IMR-90 (cell line): Measurements from ENCODE around the gene DAPK3. TPM values are rescaled to one million over a fixed set of nuclear protein-coding genes. Genes with fewer than 3 reads are reported as not detected.

Experiments
- ATAC-seq: fragments of 200-7000 bp; cut with Tn5 transposase; 2 replicates; pipeline ENCODE4 v1.9.1; 2020; ENCODE audit warnings: low read depth, mild to moderate bottlenecking, moderate library complexity
- BruUV-seq: library from RNA; stranded (reverse); fragments of 400-500 nt; replicated peaks from 2 replicates; lab custom pipeline; 2021; lab: Mats Ljungman, UMichigan
- CTCF ChIA-PET: fragments of 300-600 bp; formaldehyde crosslinking; extraction: SDS; loops from one replicate; lab custom pipeline; 2021; ENCODE audit warnings: antibody characterized with exemption; lab: Yijun Ruan, JAX
- POLR2A ChIA-PET: fragments of 300-600 bp; sonication (Branson Sonifier 250); formaldehyde crosslinking; loops from one replicate; lab custom pipeline; 2022; ENCODE audit warnings: antibody characterized with exemption; ENCODE audit not compliant: unreplicated experiment; lab: Charles Lee
- DNase-seq: peaks from one replicate; pipeline ENCODE4 v3.0.0; 2013
- H2AFZ ChIP-seq: replicated peaks from 2 replicates; pipeline ENCODE3; 2013; ENCODE audit warnings: low read length, mild to moderate bottlenecking; ENCODE audit not compliant: poor library complexity
- H2AK5ac ChIP-seq: 2 replicates; pipeline ENCODE4 v1.6.1; 2013; ENCODE audit warnings: low read depth, low read length, inconsistent platforms
- H2AK9ac ChIP-seq: replicated peaks from 2 replicates; pipeline ENCODE3; 2013; ENCODE audit warnings: mild to moderate bottlenecking, low read depth, low read length, moderate library complexity; ENCODE audit not compliant: poor library complexity
- H2BK120ac ChIP-seq: 2 replicates; pipeline ENCODE4 v1.6.1; 2013; ENCODE audit warnings: low read depth, low read length, inconsistent platforms
- H2BK15ac ChIP-seq: 3 replicates; pipeline ENCODE4 v1.6.1; 2013; ENCODE audit warnings: low read depth, low read length, inconsistent platforms
- H2BK20ac ChIP-seq: 2 replicates; pipeline ENCODE4 v1.6.1; 2013; ENCODE audit warnings: low read depth, mild to moderate bottlenecking, inconsistent platforms, low read length, moderate library complexity
- H2BK5ac ChIP-seq: 2 replicates; pipeline ENCODE4 v1.6.1; 2013; ENCODE audit warnings: mild to moderate bottlenecking, low read depth, low read length, inconsistent platforms; ENCODE audit not compliant: poor library complexity, severe bottlenecking
- H3K14ac ChIP-seq: replicated peaks from 2 replicates; pipeline ENCODE4 v1.6.1; 2013; ENCODE audit warnings: low read depth, low read length, inconsistent platforms
- H3K18ac ChIP-seq: 2 replicates; pipeline ENCODE4 v1.6.1; 2013; ENCODE audit warnings: low read depth, low read length, control low read depth
- H3K23ac ChIP-seq: 2 replicates; pipeline ENCODE4 v1.6.1; 2013; ENCODE audit warnings: low read depth, low read length, inconsistent platforms
- H3K27ac ChIP-seq: 2 replicates; pipeline ENCODE4 v1.5.1; 2013; ENCODE audit warnings: mild to moderate bottlenecking, control low read depth, low read length; ENCODE audit not compliant: insufficient read depth
- H3K27me3 ChIP-seq: 2 replicates; pipeline ENCODE4 v1.6.1; 2013; ENCODE audit warnings: low read length; ENCODE audit not compliant: control insufficient read depth, insufficient read depth
- H3K36me3 ChIP-seq: 2 replicates; pipeline ENCODE4 v1.6.1; 2013; ENCODE audit warnings: low read length, mixed read lengths; ENCODE audit not compliant: control insufficient read depth, insufficient read depth
- H3K4ac ChIP-seq: 2 replicates; pipeline ENCODE4 v1.6.1; 2013; ENCODE audit warnings: low read depth, low read length, inconsistent platforms
- H3K4me1 ChIP-seq: 2 replicates; pipeline ENCODE4 v1.6.1; 2013; ENCODE audit warnings: low read length, mixed read lengths; ENCODE audit not compliant: control insufficient read depth, insufficient read depth
- H3K4me2 ChIP-seq: 2 replicates; pipeline ENCODE4 v1.6.1; 2013; ENCODE audit warnings: low read depth, mild to moderate bottlenecking, control low read depth, low read length, moderate library complexity
- H3K4me3 ChIP-seq: 2 replicates; pipeline ENCODE4 v1.5.1; 2013; ENCODE audit warnings: low read depth, mild to moderate bottlenecking, control low read depth, low read length, moderate library complexity; ENCODE audit not compliant: insufficient read depth
- H3K56ac ChIP-seq: 2 replicates; pipeline ENCODE4 v1.6.1; 2013; ENCODE audit warnings: low read length, inconsistent platforms; ENCODE audit not compliant: insufficient read depth; ENCODE audit errors: extremely low read depth
- H3K79me1 ChIP-seq, 2 experiments: 2 replicates each; pipeline ENCODE4 v1.6.1; 2013; ENCODE audit warnings: low read length in 2 of 2, inconsistent platforms in 1 of 2, low read depth in 1 of 2
- H3K9ac ChIP-seq: 2 replicates; pipeline ENCODE4 v1.6.1; 2013; ENCODE audit warnings: low read depth, low read length, control low read depth
- H3K9me1 ChIP-seq: 2 replicates; pipeline ENCODE4 v1.6.1; 2013; ENCODE audit warnings: low read length, inconsistent platforms; ENCODE audit not compliant: insufficient read depth
- H3K9me3 ChIP-seq: 2 replicates; pipeline ENCODE4 v1.6.1; 2013; ENCODE audit warnings: low read length; ENCODE audit not compliant: control insufficient read depth, insufficient read depth
- H4K20me1 ChIP-seq: 2 replicates; pipeline ENCODE4 v1.6.1; 2013; ENCODE audit warnings: low read length, inconsistent platforms; ENCODE audit not compliant: insufficient read depth
- H4K5ac ChIP-seq: 2 replicates; pipeline ENCODE4 v1.6.1; 2013; ENCODE audit warnings: mild to moderate bottlenecking, low read depth, low read length, control low read depth
- H4K8ac ChIP-seq, 2 experiments: 2 replicates each; pipeline ENCODE4 v1.6.1; 2013; ENCODE audit warnings: low read depth in 2 of 2, low read length in 2 of 2, control low read depth in 1 of 2, inconsistent platforms in 1 of 2
- H4K91ac ChIP-seq: 2 replicates; pipeline ENCODE4 v1.6.1; 2013; ENCODE audit warnings: low read depth, low read length, inconsistent platforms; ENCODE audit not compliant: insufficient read depth
- BHLHE40 ChIP-seq: fragments of 150-350 bp; IDR thresholded peaks from 2 replicates; pipeline ENCODE4 v1.6.1; 2016; ENCODE audit warnings: mild to moderate bottlenecking, low read depth, low read length
- CEBPB ChIP-seq: IDR thresholded peaks from 2 replicates; pipeline ENCODE4 v1.6.1; 2012; ENCODE audit warnings: low read depth, low read length, improper control_type of control experiment
- CHD1 ChIP-seq: IDR thresholded peaks from 2 replicates; pipeline ENCODE4 v1.6.1; 2012; ENCODE audit warnings: low read depth, low read length, improper control_type of control experiment
- FOS ChIP-seq: fragments of 150-350 bp; IDR thresholded peaks from 2 replicates; pipeline ENCODE4 v1.6.1; 2016; ENCODE audit warnings: low read depth, low read length
- MAFK ChIP-seq: IDR thresholded peaks from 2 replicates; pipeline ENCODE4 v1.6.1; 2012; ENCODE audit warnings: low read depth, low read length, improper control_type of control experiment
- MAZ ChIP-seq: IDR thresholded peaks from 2 replicates; pipeline ENCODE4 v1.6.1; 2012; ENCODE audit warnings: low read depth, mild to moderate bottlenecking, low read length, improper control_type of control experiment, moderate library complexity, borderline replicate concordance
- MXI1 ChIP-seq: IDR thresholded peaks from 2 replicates; pipeline ENCODE4 v1.6.1; 2012; ENCODE audit warnings: low read depth, mild to moderate bottlenecking, low read length, moderate library complexity, borderline replicate concordance
- NFE2L2 ChIP-seq: fragments of 150-350 bp; IDR thresholded peaks from 2 replicates; pipeline ENCODE4 v1.6.1; 2016; ENCODE audit warnings: low read depth, mild to moderate bottlenecking, low read length
- POLR2A ChIP-seq: IDR thresholded peaks from 2 replicates; pipeline ENCODE4 v1.6.1; 2012; ENCODE audit warnings: mild to moderate bottlenecking, low read depth, low read length
- RAD21 ChIP-seq: IDR thresholded peaks from 2 replicates; pipeline ENCODE4 v1.6.1; 2012; ENCODE audit warnings: low read length, improper control_type of control experiment
- RCOR1 ChIP-seq: IDR thresholded peaks from 2 replicates; pipeline ENCODE4 v1.6.1; 2012; ENCODE audit warnings: mild to moderate bottlenecking, low read length, improper control_type of control experiment; ENCODE audit not compliant: insufficient replicate concordance
- RFX5 ChIP-seq: IDR thresholded peaks from 2 replicates; pipeline ENCODE4 v1.8.0; 2012; ENCODE audit warnings: low read depth, mild to moderate bottlenecking, low read length, moderate library complexity
- SMC3 ChIP-seq: fragments of 150-350 bp; IDR thresholded peaks from 2 replicates; pipeline ENCODE4 v1.6.1; 2016; ENCODE audit warnings: low read depth, mild to moderate bottlenecking, antibody characterized with exemption, low read length, moderate library complexity
- WGBS, 2 experiments: methylation state at CpG; one replicate each; pipeline versions ENCODE4 v1.1.5 to v1.1.7; 2013; ENCODE audit warnings: missing lambda C conversion rate in 2 of 2; ENCODE audit not compliant: insufficient read length in 1 of 2; ENCODE audit errors: extremely low coverage in 2 of 2; 5-methylcytosine and 5-hydroxymethylcytosine counted together
- dilution Hi-C: fragments of 300-500 bp; cut with HindIII; formaldehyde crosslinking; loops from one replicate; pipeline ENCODE4 v1.14.3; 2018; ENCODE audit warnings: low sequenced_read_pairs; ENCODE audit not compliant: unreplicated experiment
- in situ Hi-C: fragments of 300-500 bp; cut with MboI; formaldehyde crosslinking; loops from 3 replicates; pipeline ENCODE4 v1.14.3; 2019; ENCODE audit warnings: low sequenced_read_pairs, inconsistent platforms, mixed read lengths
- intact Hi-C: fragments of 100-400 bp; cut with micrococcal nuclease; formaldehyde crosslinking; loops from 2 replicates; pipeline ENCODE4 v1.10.0; 2022
- polyA plus RNA-seq, 3 experiments: library from polyadenylated mRNA; depleted of rRNA; stranded (reverse); fragments of >200 nt; gene quantifications; 2 replicates each; pipeline ENCODE4 v1.2.3, GENCODE V29; 2012; ENCODE audit warnings: low replicate concordance in 1 of 3
- total RNA-seq: library from RNA; depleted of rRNA; stranded (reverse); fragments of >200 nt; gene quantifications from 2 replicates; pipeline ENCODE4 v1.2.3, GENCODE V29; 2012
- TF ChIP-seq, protein P1 (sequence below): fragments of 150-350 bp; IDR thresholded peaks from 2 replicates; pipeline ENCODE4 v1.6.1; 2016; ENCODE audit warnings: low read depth, mild to moderate bottlenecking, low read length, moderate library complexity, borderline replicate concordance
- TF ChIP-seq, protein P2 (sequence below): conservative IDR thresholded peaks from 2 replicates; pipeline ENCODE4 v1.5.1; 2012; ENCODE audit warnings: mild to moderate bottlenecking, low read depth, low read length, improper control_type of control experiment

DAPK3 gene
- total and polyA plus RNA-seq, 2 of the 4 experiments (the other 2 are of a cell fraction) = 145 to 188 TPM

DNA sequence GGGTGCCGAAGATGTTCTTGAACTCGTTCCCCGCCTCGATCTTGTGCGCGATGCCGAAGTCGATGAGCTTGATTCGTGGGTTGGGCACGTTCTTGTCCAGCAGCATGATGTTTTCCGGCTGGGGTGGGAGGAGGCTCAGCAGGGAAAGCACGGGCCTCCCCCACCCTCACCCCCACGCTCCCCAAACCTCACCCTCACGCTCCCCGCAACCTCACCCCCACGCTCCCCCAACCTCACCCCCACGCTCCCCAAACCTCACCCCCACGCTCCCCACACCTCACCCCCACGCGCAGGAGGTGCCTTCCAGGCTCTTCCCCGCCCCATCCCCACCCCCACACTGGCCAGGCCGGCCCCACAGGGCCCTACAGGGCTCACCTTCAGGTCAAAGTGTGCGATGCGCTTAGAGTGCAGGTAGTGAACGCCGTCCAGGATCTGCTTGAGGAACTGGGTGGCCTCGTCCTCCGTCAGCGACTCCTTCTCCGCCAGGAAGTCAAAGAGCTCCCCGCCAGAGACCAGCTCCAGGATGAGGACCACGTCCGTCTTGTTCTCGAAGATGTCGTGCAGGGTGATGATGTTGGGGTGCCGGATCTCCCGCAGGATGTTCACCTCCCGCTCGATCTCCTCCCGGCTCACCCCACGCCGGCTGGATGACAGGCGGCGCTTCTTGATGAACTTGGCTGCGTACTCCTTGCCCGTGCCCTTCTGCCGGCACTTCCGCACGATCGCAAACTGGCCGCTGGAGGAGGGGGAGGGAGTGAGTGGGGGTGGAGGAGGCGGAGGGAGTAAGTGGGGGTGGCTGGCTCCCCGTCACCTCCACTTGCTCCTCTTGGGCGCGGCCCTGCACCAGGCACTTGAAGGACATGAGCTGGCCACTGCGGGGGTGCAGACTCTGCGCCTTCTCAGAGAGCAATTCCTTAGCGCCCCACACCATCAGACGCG lies 6.4 kb downstream of the DAPK3 start:
- H3K27ac ChIP-seq = no peak overlapping the region
- TF ChIP-seq, protein P1, sequence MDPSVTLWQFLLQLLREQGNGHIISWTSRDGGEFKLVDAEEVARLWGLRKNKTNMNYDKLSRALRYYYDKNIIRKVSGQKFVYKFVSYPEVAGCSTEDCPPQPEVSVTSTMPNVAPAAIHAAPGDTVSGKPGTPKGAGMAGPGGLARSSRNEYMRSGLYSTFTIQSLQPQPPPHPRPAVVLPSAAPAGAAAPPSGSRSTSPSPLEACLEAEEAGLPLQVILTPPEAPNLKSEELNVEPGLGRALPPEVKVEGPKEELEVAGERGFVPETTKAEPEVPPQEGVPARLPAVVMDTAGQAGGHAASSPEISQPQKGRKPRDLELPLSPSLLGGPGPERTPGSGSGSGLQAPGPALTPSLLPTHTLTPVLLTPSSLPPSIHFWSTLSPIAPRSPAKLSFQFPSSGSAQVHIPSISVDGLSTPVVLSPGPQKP = no peak
- TF ChIP-seq RAD21 = no peak
- TF ChIP-seq BHLHE40 = no peak
- TF ChIP-seq MAFK = no peak
- no peak for TF ChIP-seq MXI1
- no peak for TF ChIP-seq CHD1
- TF ChIP-seq, protein P2, sequence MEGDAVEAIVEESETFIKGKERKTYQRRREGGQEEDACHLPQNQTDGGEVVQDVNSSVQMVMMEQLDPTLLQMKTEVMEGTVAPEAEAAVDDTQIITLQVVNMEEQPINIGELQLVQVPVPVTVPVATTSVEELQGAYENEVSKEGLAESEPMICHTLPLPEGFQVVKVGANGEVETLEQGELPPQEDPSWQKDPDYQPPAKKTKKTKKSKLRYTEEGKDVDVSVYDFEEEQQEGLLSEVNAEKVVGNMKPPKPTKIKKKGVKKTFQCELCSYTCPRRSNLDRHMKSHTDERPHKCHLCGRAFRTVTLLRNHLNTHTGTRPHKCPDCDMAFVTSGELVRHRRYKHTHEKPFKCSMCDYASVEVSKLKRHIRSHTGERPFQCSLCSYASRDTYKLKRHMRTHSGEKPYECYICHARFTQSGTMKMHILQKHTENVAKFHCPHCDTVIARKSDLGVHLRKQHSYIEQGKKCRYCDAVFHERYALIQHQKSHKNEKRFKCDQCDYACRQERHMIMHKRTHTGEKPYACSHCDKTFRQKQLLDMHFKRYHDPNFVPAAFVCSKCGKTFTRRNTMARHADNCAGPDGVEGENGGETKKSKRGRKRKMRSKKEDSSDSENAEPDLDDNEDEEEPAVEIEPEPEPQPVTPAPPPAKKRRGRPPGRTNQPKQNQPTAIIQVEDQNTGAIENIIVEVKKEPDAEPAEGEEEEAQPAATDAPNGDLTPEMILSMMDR = no peak
- no peak for TF ChIP-seq SMC3
- TF ChIP-seq POLR2A = no peak
- no peak for TF ChIP-seq RFX5
- no peak for TF ChIP-seq MAZ
- no peak for TF ChIP-seq FOS
- no peak for TF ChIP-seq RCOR1
- no peak for TF ChIP-seq NFE2L2
- TF ChIP-seq CEBPB = no peak

More for the DNA sequence above, 6.4 kb downstream of the DAPK3 start:
- ATAC-seq (no peak), DNase-seq (no peak)
- no peak overlapping the region for H3K4me2 ChIP-seq
- peaks cover 9% of the 10 kb centered on the region for H3K4me1 ChIP-seq
- no peak overlapping the region for H3K4me3 ChIP-seq
- no peak overlapping the region for H2AFZ ChIP-seq
- in situ Hi-C loops = no loop called here
- H2BK15ac ChIP-seq = no peak overlapping the region
- intact Hi-C loops = loop anchor here (5.0 kb wide), 1 partner anchor 297 kb away; no protein-coding TSS in a partner anchor
- WGBS, 2 experiments = 90% methylated on average over 9 of the region's 60 CpGs; no CpG with 5 or more reads in 1 of the 2 experiments
- 0 out of 2 replicates have a peak, but pooled peaks cover 16% of the 10 kb centered on the region for H3K9me1 ChIP-seq
- H3K27me3 ChIP-seq = no peaks in the 10 kb centered on the region
- POLR2A ChIA-PET = interaction anchor here (0.6 kb wide), 1 partner anchor 11 kb away, joined by 12 read pairs; no protein-coding TSS in a partner anchor
- H3K79me1 ChIP-seq = peaks cover 9 to 73% of the 10 kb centered on the region in 2 experiments
- BruUV-seq = no TSS peak
- H3K56ac ChIP-seq = no peak overlapping the region
- H4K8ac ChIP-seq = no peak overlapping the region
- no peak overlapping the region for H4K91ac ChIP-seq
- H2AK5ac ChIP-seq = no peak overlapping the region
- H3K18ac ChIP-seq = no peak overlapping the region
- H2BK5ac ChIP-seq = no peak overlapping the region
- no peak overlapping the region for H2BK120ac ChIP-seq
- no peak overlapping the region for H3K4ac ChIP-seq
- H3K14ac ChIP-seq = no peak overlapping the region
- no peaks in the 10 kb centered on the region for H3K9me3 ChIP-seq
- dilution Hi-C loops = no loop called here
- no peak overlapping the region for H4K5ac ChIP-seq
- peaks cover 93% of the 10 kb centered on the region for H4K20me1 ChIP-seq
- CTCF ChIA-PET = no interaction called here
- no peak overlapping the region for H3K9ac ChIP-seq
- no peak overlapping the region for H2AK9ac ChIP-seq
- H3K23ac ChIP-seq = no peak overlapping the region
- no peak overlapping the region for H2BK20ac ChIP-seq
- H3K36me3 ChIP-seq = peaks cover 76% of the 10 kb centered on the region
